Activated CD8-positive, alpha-beta T cell treated with anti-CD3 and anti-CD28 coated beads, Interleukin-2, amount 10 ng/mL, durations not matched to agents 7 days and 5 days (primary cell): ENCODE results near the gene RHOBTB3. TPM values are rescaled to one million over a fixed set of nuclear protein-coding genes. Genes with fewer than 3 reads are reported as not detected.

ENCODE experiments used
- ATAC-seq: fragments of 150-1000 bp; cut with Tn5 transposase; one replicate; pipeline ENCODE4 v1.10.0; 2021; ENCODE audit warnings: moderate library complexity
- CTCF ChIA-PET: fragments of 350-600 bp; sonication (Branson Sonifier 250); formaldehyde crosslinking; loops from one replicate; lab custom pipeline; 2021; ENCODE audit warnings: antibody characterized with exemption; lab: Charles Lee
- POLR2A ChIA-PET: fragments of 350-600 bp; sonication (Branson Sonifier 250); formaldehyde crosslinking; loops from one replicate; lab custom pipeline; 2021; ENCODE audit warnings: antibody characterized with exemption; lab: Charles Lee
- DNase-seq: peaks from one replicate; pipeline ENCODE4 v3.0.0-alpha.2; 2020
- H3K27ac Mint-ChIP-seq: one replicate; pipeline ENCODE4 v1.8.0; 2021; ENCODE audit warnings: mild to moderate bottlenecking, mixed read lengths
- H3K27me3 Mint-ChIP-seq: one replicate; pipeline ENCODE4 v1.8.0; 2021; ENCODE audit warnings: low read depth, mixed read lengths
- H3K36me3 Mint-ChIP-seq: one replicate; pipeline ENCODE4 v1.8.0; 2021; ENCODE audit warnings: low read depth, mixed read lengths
- H3K4me1 Mint-ChIP-seq: one replicate; pipeline ENCODE4 v1.8.0; 2021; ENCODE audit warnings: low read depth, mixed read lengths
- H3K4me3 Mint-ChIP-seq: one replicate; pipeline ENCODE4 v1.8.0; 2021; ENCODE audit warnings: mild to moderate bottlenecking, mixed read lengths
- H3K9me3 Mint-ChIP-seq: one replicate; pipeline ENCODE4 v1.8.0; 2022; ENCODE audit warnings: mixed read lengths; ENCODE audit not compliant: insufficient read depth
- total RNA-seq, 2 experiments: library from RNA; stranded (reverse); gene quantifications; one replicate each; pipeline ENCODE4 v1.2.3, GENCODE V29; 2021

RHOBTB3 gene
- total RNA-seq, 2 experiments from 2014 or later = 0.21 to 0.32 TPM

GRCh38 chr5:95816776-95817175 is 85.6 kb downstream of the RHOBTB3 start:
- Mint-ChIP-seq H3K27ac (peak overlapping the region; percentile 6), H3K4me1 (peaks cover 82% of the 10 kb centered on the region), H3K27me3 (no peaks in the 10 kb centered on the region), H3K9me3 (no peaks in the 10 kb centered on the region), H3K36me3 (peaks cover 65% of the 10 kb centered on the region), H3K4me3 (peak overlapping the region; percentile 69)
- ChIA-PET POLR2A (no interaction called here), CTCF (interaction anchor here (0.8 to 9.8 kb wide), 6 partner anchors 8 to 1053 kb away, joined by 3 to 130 read pairs (median 3); no protein-coding TSS in a partner anchor)
- no peak for ATAC-seq
- DNase-seq = no peak

GRCh38 chr5:95817430-95817829 is 86.3 kb downstream of the RHOBTB3 start:
- CTCF ChIA-PET = interaction anchor here (0.9 to 9.8 kb wide), 10 partner anchors 9 to 1052 kb away, joined by 3 to 130 read pairs (median 4); no protein-coding TSS in a partner anchor
- Mint-ChIP-seq H3K4me1 (peaks cover 76% of the 10 kb centered on the region), H3K36me3 (peaks cover 59% of the 10 kb centered on the region), H3K27ac (peak overlapping the region; percentile 69), H3K27me3 (no peaks in the 10 kb centered on the region), H3K4me3 (peak overlapping the region; percentile 69), H3K9me3 (no peaks in the 10 kb centered on the region)
- DNase-seq (no peak), ATAC-seq (no peak)
- POLR2A ChIA-PET = interaction anchor here (1.0 to 1.3 kb wide), 2 partner anchors 8 to 17 kb away, joined by 3 read pairs; no protein-coding TSS in a partner anchor

- DNase-seq (no peak), ATAC-seq (peak; percentile 21)
- Mint-ChIP-seq H3K9me3 (no peaks in the 10 kb centered on the region), H3K36me3 (peaks cover 52% of the 10 kb centered on the region), H3K4me3 (peak overlapping the region; percentile 69), H3K4me1 (peaks cover 74% of the 10 kb centered on the region), H3K27ac (peak overlapping the region; percentile 69), H3K27me3 (no peaks in the 10 kb centered on the region)
- POLR2A ChIA-PET = interaction anchor here (0.7 to 6.7 kb wide), 4 partner anchors 9 to 29 kb away, joined by 3 to 53 read pairs (median 3); no protein-coding TSS in a partner anchor
- CTCF ChIA-PET = interaction anchor here (0.9 to 9.8 kb wide), 13 partner anchors 10 to 195 kb away, joined by 3 to 130 read pairs (median 4); no protein-coding TSS in a partner anchor
These were observed 87.3 kb downstream of the RHOBTB3 start for GRCh38 chr5:95818181-95819147.

- CTCF ChIA-PET = interaction anchor here (0.6 to 9.8 kb wide), 10 partner anchors 9 to 177 kb away, joined by 3 to 130 read pairs (median 6); no protein-coding TSS in a partner anchor
- Mint-ChIP-seq H3K27me3 (no peaks in the 10 kb centered on the region), H3K9me3 (no peaks in the 10 kb centered on the region), H3K27ac (peak overlapping the region; percentile 88), H3K4me3 (peak overlapping the region; percentile 97), H3K36me3 (peaks cover 25% of the 10 kb centered on the region), H3K4me1 (peaks cover 78% of the 10 kb centered on the region)
- no peak for ATAC-seq
- DNase-seq = no peak
- POLR2A ChIA-PET = interaction anchor here (0.8 to 6.7 kb wide), 5 partner anchors 9 to 177 kb away, joined by 3 to 53 read pairs (median 3); no protein-coding TSS in a partner anchor
These were observed 90.2 kb downstream of the RHOBTB3 start for GRCh38 chr5:95821110-95822021.

GRCh38 chr5:95822043-95822541 is 91.0 kb downstream of the RHOBTB3 start:
- H3K9me3 Mint-ChIP-seq = no peaks in the 10 kb centered on the region
- ATAC-seq (peak; percentile 14), DNase-seq (peak; percentile 51)
- CTCF ChIA-PET = interaction anchor here (0.6 to 9.8 kb wide), 14 partner anchors 9 to 178 kb away, joined by 3 to 130 read pairs (median 6); no protein-coding TSS in a partner anchor
- peaks cover 21% of the 10 kb centered on the region for H3K36me3 Mint-ChIP-seq
- peak overlapping the region; percentile 97 for H3K4me3 Mint-ChIP-seq
- POLR2A ChIA-PET = interaction anchor here (0.8 to 6.7 kb wide), 6 partner anchors 9 to 26 kb away, joined by 3 to 53 read pairs (median 4); no protein-coding TSS in a partner anchor
- peaks cover 71% of the 10 kb centered on the region for H3K4me1 Mint-ChIP-seq
- peak overlapping the region; percentile 88 for H3K27ac Mint-ChIP-seq
- H3K27me3 Mint-ChIP-seq = no peaks in the 10 kb centered on the region

- Mint-ChIP-seq H3K4me1 (peaks cover 71% of the 10 kb centered on the region), H3K9me3 (no peaks in the 10 kb centered on the region), H3K36me3 (peaks cover 21% of the 10 kb centered on the region), H3K27me3 (no peaks in the 10 kb centered on the region), H3K27ac (peak within 1 kb of the TSS; percentile 88), H3K4me3 (peak within 1 kb of the TSS; percentile 97)
- DNase-seq (peak; percentile 77), ATAC-seq (peak; percentile 54)
- ChIA-PET POLR2A (interaction anchor here (1.1 to 6.7 kb wide), 5 partner anchors 9 to 41 kb away, joined by 3 to 53 read pairs (median 6); no protein-coding TSS in a partner anchor), CTCF (interaction anchor here (1.0 to 9.8 kb wide), 12 partner anchors 9 to 179 kb away, joined by 3 to 130 read pairs (median 8); no protein-coding TSS in a partner anchor)
These were observed 91.5 kb downstream of the RHOBTB3 start, which contains the start of gene GLRX for GRCh38 chr5:95822542-95823181. Gene GLRX, minus strand, starts transcription at chr5:95822726. Its CDS starts 64 bp downstream, at chr5:95822662.

- ATAC-seq (peak; percentile 6), DNase-seq (no peak)
- H3K27me3 Mint-ChIP-seq = no peaks in the 10 kb centered on the region
These were observed 92.1 kb downstream of the RHOBTB3 start for GRCh38 chr5:95823218-95823737.

GRCh38 chr5:95823738-95824609 is 92.8 kb downstream of the RHOBTB3 start:
- peak; percentile 86 for DNase-seq
- POLR2A ChIA-PET = interaction anchor here (1.0 to 6.7 kb wide), 7 partner anchors 8 to 839 kb away, joined by 3 to 53 read pairs (median 4); partner anchors contain the start of gene CAST
- Mint-ChIP-seq H3K27me3 (no peaks in the 10 kb centered on the region), H3K27ac (peak overlapping the region; percentile 88), H3K4me1 (peaks cover 61% of the 10 kb centered on the region), H3K9me3 (no peaks in the 10 kb centered on the region), H3K4me3 (peak overlapping the region; percentile 97), H3K36me3 (peaks cover 11% of the 10 kb centered on the region)
- CTCF ChIA-PET = interaction anchor here (0.6 to 9.8 kb wide), 12 partner anchors 8 to 513 kb away, joined by 3 to 130 read pairs (median 6); no protein-coding TSS in a partner anchor
- ATAC-seq = peak; percentile 80

More at GRCh38 chr5:95823218-95823737, 92.1 kb downstream of the RHOBTB3 start:
- ChIA-PET CTCF (interaction anchor here (1.3 to 9.8 kb wide), 11 partner anchors 9 to 179 kb away, joined by 3 to 130 read pairs (median 9); no protein-coding TSS in a partner anchor), POLR2A (interaction anchor here (1.0 to 6.7 kb wide), 7 partner anchors 8 to 839 kb away, joined by 3 to 53 read pairs (median 4); partner anchors contain the start of gene CAST)
- peaks cover 17% of the 10 kb centered on the region for H3K36me3 Mint-ChIP-seq
- H3K9me3 Mint-ChIP-seq = no peaks in the 10 kb centered on the region
- peak overlapping the region; percentile 97 for H3K4me3 Mint-ChIP-seq
- H3K4me1 Mint-ChIP-seq = peaks cover 68% of the 10 kb centered on the region
- H3K27ac Mint-ChIP-seq = peak overlapping the region; percentile 88

- no peak for DNase-seq
- peak overlapping the region; percentile 97 for H3K4me3 Mint-ChIP-seq
These were observed 93.6 kb downstream of the RHOBTB3 start for GRCh38 chr5:95824747-95825146.

More at GRCh38 chr5:95824747-95825146, 93.6 kb downstream of the RHOBTB3 start:
- peak overlapping the region; percentile 88 for H3K27ac Mint-ChIP-seq
- POLR2A ChIA-PET = interaction anchor here (1.0 to 6.7 kb wide), 5 partner anchors 8 to 838 kb away, joined by 3 to 53 read pairs (median 4); partner anchors contain the start of gene CAST
- H3K4me1 Mint-ChIP-seq = peaks cover 55% of the 10 kb centered on the region
- H3K36me3 Mint-ChIP-seq = peaks cover 8% of the 10 kb centered on the region
- no peaks in the 10 kb centered on the region for H3K27me3 Mint-ChIP-seq
- no peak for ATAC-seq
- CTCF ChIA-PET = interaction anchor here (1.1 to 9.8 kb wide), 7 partner anchors 8 to 160 kb away, joined by 3 to 130 read pairs (median 18); no protein-coding TSS in a partner anchor
- no peaks in the 10 kb centered on the region for H3K9me3 Mint-ChIP-seq
